SK-N-MC (cell line): ENCODE measurements around the gene EVL.

Source experiments
- EZH2 ChIP-seq: fragments of 200-600 bp; sonication (generic); IDR thresholded peaks from one replicate; pipeline ENCODE4 v1.6.1; 2017; ENCODE audit warnings: antibody characterized with exemption
- POLR2AphosphoS5 ChIP-seq: IDR thresholded peaks from 2 replicates; pipeline ENCODE4 v1.6.1; 2012; ENCODE audit warnings: mild to moderate bottlenecking, low read depth, low read length, borderline replicate concordance

- TF ChIP-seq EZH2 (no peak), POLR2AphosphoS5 (no peak)
Observed at GRCh38 chr14:100148837-100149731, 83.9 kb downstream of the EVL start.
